Activated naive CD8-positive, alpha-beta T cell treated with anti-CD3 and anti-CD28 coated beads for 36 hours (primary cell): ENCODE data around the gene CTNNBL1. TPM values are rescaled to one million over a fixed set of nuclear protein-coding genes. Genes with fewer than 3 reads are reported as not detected.

ENCODE experiments used
- total RNA-seq, 2 experiments: library from RNA; stranded (reverse); gene quantifications; one replicate each; pipeline ENCODE4 v1.2.3, GENCODE V29; 2021

Gene CTNNBL1
- total RNA-seq, 2 experiments from 2014 or later, result 85.6 to 98.4 TPM

Other genes with a start within 250 kb of the CTNNBL1 start
- under 1 TPM; 0.23 to 0.36 TPM for gene NNAT, start 172.8 kb upstream of the CTNNBL1 start, total RNA-seq
- 10 to 100 TPM; 29.4 to 30.9 TPM for gene BLCAP, start 166.2 kb upstream of the CTNNBL1 start, total RNA-seq
- not detected for gene VSTM2L, start 209.1 kb downstream of the CTNNBL1 start, total RNA-seq